GM21825 (cell line): ENCODE data around the gene LCLAT1.
"Not testable (repeated sequence)": the region's sequence is repeated elsewhere in the genome, so short reads cannot be mapped to it uniquely, and the experiment has no call there.

Source experiments
- ATAC-seq: cut with Tn5 transposase; IDR thresholded peaks from one replicate; pipeline ENCODE4 v1.9.1; 2021; ENCODE audit warnings: mild to moderate bottlenecking, moderate library complexity; ENCODE audit not compliant: unreplicated experiment

The LCLAT1 gene

GRCh38 chr2:30453498-30453897 is 6.5 kb downstream of the LCLAT1 start:
- ATAC-seq: no peak

- ATAC-seq: no peak
Observed at GRCh38 chr2:30454571-30454970, 7.5 kb downstream of the LCLAT1 start.

GRCh38 chr2:30455114-30455738 is 8.2 kb downstream of the LCLAT1 start:
- no peak for ATAC-seq

GRCh38 chr2:30456106-30456505 is 9.1 kb downstream of the LCLAT1 start:
- ATAC-seq: no peak

GRCh38 chr2:30456579-30456978 is 9.5 kb downstream of the LCLAT1 start:
- ATAC-seq: no peak

GRCh38 chr2:30457296-30457695 is 10.2 kb downstream of the LCLAT1 start:
- ATAC-seq: no peak

GRCh38 chr2:30459140-30459539 is 12.1 kb downstream of the LCLAT1 start:
- no peak for ATAC-seq

- ATAC-seq: no peak
Observed at GRCh38 chr2:30462131-30462857, 15.2 kb downstream of the LCLAT1 start.

GRCh38 chr2:30463535-30463934 is 16.5 kb downstream of the LCLAT1 start:
- ATAC-seq: no peak

GRCh38 chr2:30464544-30465170 is 17.6 kb downstream of the LCLAT1 start:
- ATAC-seq: no peak

- no peak for ATAC-seq
Observed at GRCh38 chr2:30465171-30465545, 18.1 kb downstream of the LCLAT1 start.

GRCh38 chr2:30466216-30466615 is 19.2 kb downstream of the LCLAT1 start:
- ATAC-seq: no peak

GRCh38 chr2:30467062-30467826 is 20.2 kb downstream of the LCLAT1 start:
- ATAC-seq: not testable (repeated sequence)

GRCh38 chr2:30470426-30470825 is 23.4 kb downstream of the LCLAT1 start:
- no peak for ATAC-seq

GRCh38 chr2:30472326-30472725 is 25.3 kb downstream of the LCLAT1 start:
- ATAC-seq: no peak

- ATAC-seq: no peak
Observed at GRCh38 chr2:30475542-30475941, 28.5 kb downstream of the LCLAT1 start.

GRCh38 chr2:30476636-30477035 is 29.6 kb downstream of the LCLAT1 start:
- ATAC-seq: no peak

GRCh38 chr2:30480703-30481322 is 33.8 kb downstream of the LCLAT1 start:
- no peak for ATAC-seq

GRCh38 chr2:30481323-30481800 is 34.3 kb downstream of the LCLAT1 start:
- ATAC-seq: no peak

GRCh38 chr2:30482011-30482410 is 35.0 kb downstream of the LCLAT1 start:
- ATAC-seq: no peak

GRCh38 chr2:30484145-30484544 is 37.1 kb downstream of the LCLAT1 start:
- ATAC-seq: no peak
